IMR-90 (cell line): ENCODE measurements around the gene KRT71. TPM values are rescaled to one million over a fixed set of nuclear protein-coding genes. Genes with fewer than 3 reads are reported as not detected.

Experiments
- ATAC-seq: fragments of 200-7000 bp; cut with Tn5 transposase; 2 replicates; pipeline ENCODE4 v1.9.1; 2020; ENCODE audit warnings: low read depth, mild to moderate bottlenecking, moderate library complexity
- BruUV-seq: library from RNA; stranded (reverse); fragments of 400-500 nt; replicated peaks from 2 replicates; lab custom pipeline; 2021; lab: Mats Ljungman, UMichigan
- CTCF ChIA-PET: fragments of 300-600 bp; formaldehyde crosslinking; extraction: SDS; loops from one replicate; lab custom pipeline; 2021; ENCODE audit warnings: antibody characterized with exemption; lab: Yijun Ruan, JAX
- POLR2A ChIA-PET: fragments of 300-600 bp; sonication (Branson Sonifier 250); formaldehyde crosslinking; loops from one replicate; lab custom pipeline; 2022; ENCODE audit warnings: antibody characterized with exemption; ENCODE audit not compliant: unreplicated experiment; lab: Charles Lee
- DNase-seq: peaks from one replicate; pipeline ENCODE4 v3.0.0; 2013
- H2AFZ ChIP-seq: replicated peaks from 2 replicates; pipeline ENCODE3; 2013; ENCODE audit warnings: low read length, mild to moderate bottlenecking; ENCODE audit not compliant: poor library complexity
- H2AK5ac ChIP-seq: 2 replicates; pipeline ENCODE4 v1.6.1; 2013; ENCODE audit warnings: low read depth, low read length, inconsistent platforms
- H2AK9ac ChIP-seq: replicated peaks from 2 replicates; pipeline ENCODE3; 2013; ENCODE audit warnings: mild to moderate bottlenecking, low read depth, low read length, moderate library complexity; ENCODE audit not compliant: poor library complexity
- H2BK120ac ChIP-seq: 2 replicates; pipeline ENCODE4 v1.6.1; 2013; ENCODE audit warnings: low read depth, low read length, inconsistent platforms
- H2BK15ac ChIP-seq: 3 replicates; pipeline ENCODE4 v1.6.1; 2013; ENCODE audit warnings: low read depth, low read length, inconsistent platforms
- H2BK20ac ChIP-seq: 2 replicates; pipeline ENCODE4 v1.6.1; 2013; ENCODE audit warnings: low read depth, mild to moderate bottlenecking, inconsistent platforms, low read length, moderate library complexity
- H2BK5ac ChIP-seq: 2 replicates; pipeline ENCODE4 v1.6.1; 2013; ENCODE audit warnings: mild to moderate bottlenecking, low read depth, low read length, inconsistent platforms; ENCODE audit not compliant: poor library complexity, severe bottlenecking
- H3K14ac ChIP-seq: replicated peaks from 2 replicates; pipeline ENCODE4 v1.6.1; 2013; ENCODE audit warnings: low read depth, low read length, inconsistent platforms
- H3K18ac ChIP-seq: 2 replicates; pipeline ENCODE4 v1.6.1; 2013; ENCODE audit warnings: low read depth, low read length, control low read depth
- H3K23ac ChIP-seq: 2 replicates; pipeline ENCODE4 v1.6.1; 2013; ENCODE audit warnings: low read depth, low read length, inconsistent platforms
- H3K27ac ChIP-seq: 2 replicates; pipeline ENCODE4 v1.5.1; 2013; ENCODE audit warnings: mild to moderate bottlenecking, control low read depth, low read length; ENCODE audit not compliant: insufficient read depth
- H3K27me3 ChIP-seq: 2 replicates; pipeline ENCODE4 v1.6.1; 2013; ENCODE audit warnings: low read length; ENCODE audit not compliant: control insufficient read depth, insufficient read depth
- H3K36me3 ChIP-seq: 2 replicates; pipeline ENCODE4 v1.6.1; 2013; ENCODE audit warnings: low read length, mixed read lengths; ENCODE audit not compliant: control insufficient read depth, insufficient read depth
- H3K4ac ChIP-seq: 2 replicates; pipeline ENCODE4 v1.6.1; 2013; ENCODE audit warnings: low read depth, low read length, inconsistent platforms
- H3K4me1 ChIP-seq: 2 replicates; pipeline ENCODE4 v1.6.1; 2013; ENCODE audit warnings: low read length, mixed read lengths; ENCODE audit not compliant: control insufficient read depth, insufficient read depth
- H3K4me2 ChIP-seq: 2 replicates; pipeline ENCODE4 v1.6.1; 2013; ENCODE audit warnings: low read depth, mild to moderate bottlenecking, control low read depth, low read length, moderate library complexity
- H3K4me3 ChIP-seq: 2 replicates; pipeline ENCODE4 v1.5.1; 2013; ENCODE audit warnings: low read depth, mild to moderate bottlenecking, control low read depth, low read length, moderate library complexity; ENCODE audit not compliant: insufficient read depth
- H3K56ac ChIP-seq: 2 replicates; pipeline ENCODE4 v1.6.1; 2013; ENCODE audit warnings: low read length, inconsistent platforms; ENCODE audit not compliant: insufficient read depth; ENCODE audit errors: extremely low read depth
- H3K79me1 ChIP-seq, 2 experiments: 2 replicates each; pipeline ENCODE4 v1.6.1; 2013; ENCODE audit warnings: low read length in 2 of 2, inconsistent platforms in 1 of 2, low read depth in 1 of 2
- H3K9ac ChIP-seq: 2 replicates; pipeline ENCODE4 v1.6.1; 2013; ENCODE audit warnings: low read depth, low read length, control low read depth
- H3K9me1 ChIP-seq: 2 replicates; pipeline ENCODE4 v1.6.1; 2013; ENCODE audit warnings: low read length, inconsistent platforms; ENCODE audit not compliant: insufficient read depth
- H3K9me3 ChIP-seq: 2 replicates; pipeline ENCODE4 v1.6.1; 2013; ENCODE audit warnings: low read length; ENCODE audit not compliant: control insufficient read depth, insufficient read depth
- H4K20me1 ChIP-seq: 2 replicates; pipeline ENCODE4 v1.6.1; 2013; ENCODE audit warnings: low read length, inconsistent platforms; ENCODE audit not compliant: insufficient read depth
- H4K5ac ChIP-seq: 2 replicates; pipeline ENCODE4 v1.6.1; 2013; ENCODE audit warnings: mild to moderate bottlenecking, low read depth, low read length, control low read depth
- H4K8ac ChIP-seq, 2 experiments: 2 replicates each; pipeline ENCODE4 v1.6.1; 2013; ENCODE audit warnings: low read depth in 2 of 2, low read length in 2 of 2, control low read depth in 1 of 2, inconsistent platforms in 1 of 2
- H4K91ac ChIP-seq: 2 replicates; pipeline ENCODE4 v1.6.1; 2013; ENCODE audit warnings: low read depth, low read length, inconsistent platforms; ENCODE audit not compliant: insufficient read depth
- MAFK ChIP-seq: IDR thresholded peaks from 2 replicates; pipeline ENCODE4 v1.6.1; 2012; ENCODE audit warnings: low read depth, low read length, improper control_type of control experiment
- RCOR1 ChIP-seq: IDR thresholded peaks from 2 replicates; pipeline ENCODE4 v1.6.1; 2012; ENCODE audit warnings: mild to moderate bottlenecking, low read length, improper control_type of control experiment; ENCODE audit not compliant: insufficient replicate concordance
- WGBS, 2 experiments: methylation state at CpG; one replicate each; pipeline versions ENCODE4 v1.1.5 to v1.1.7; 2013; ENCODE audit warnings: missing lambda C conversion rate in 2 of 2; ENCODE audit not compliant: insufficient read length in 1 of 2; ENCODE audit errors: extremely low coverage in 2 of 2; 5-methylcytosine and 5-hydroxymethylcytosine counted together
- dilution Hi-C: fragments of 300-500 bp; cut with HindIII; formaldehyde crosslinking; loops from one replicate; pipeline ENCODE4 v1.14.3; 2018; ENCODE audit warnings: low sequenced_read_pairs; ENCODE audit not compliant: unreplicated experiment
- in situ Hi-C: fragments of 300-500 bp; cut with MboI; formaldehyde crosslinking; loops from 3 replicates; pipeline ENCODE4 v1.14.3; 2019; ENCODE audit warnings: low sequenced_read_pairs, inconsistent platforms, mixed read lengths
- intact Hi-C: fragments of 100-400 bp; cut with micrococcal nuclease; formaldehyde crosslinking; loops from 2 replicates; pipeline ENCODE4 v1.10.0; 2022
- polyA plus RNA-seq, 3 experiments: library from polyadenylated mRNA; depleted of rRNA; stranded (reverse); fragments of >200 nt; gene quantifications; 2 replicates each; pipeline ENCODE4 v1.2.3, GENCODE V29; 2012; ENCODE audit warnings: low replicate concordance in 1 of 3
- total RNA-seq: library from RNA; depleted of rRNA; stranded (reverse); fragments of >200 nt; gene quantifications from 2 replicates; pipeline ENCODE4 v1.2.3, GENCODE V29; 2012

Gene KRT71
- total and polyA plus RNA-seq, 2 of the 4 experiments (the other 2 are of a cell fraction): not detected

GRCh38 chr12:52559979-52560378, 7.0 kb upstream of the KRT71 start:
- Histone ChIP-seq H4K91ac (no peak overlapping the region), H3K79me1 (no peaks in the 10 kb centered on the region), H3K23ac (no peak overlapping the region), H3K9me1 (no peaks in the 10 kb centered on the region), H2BK20ac (no peak overlapping the region), H2AFZ (no peak overlapping the region), H4K8ac (no peak overlapping the region), H3K4me1 (no peaks in the 10 kb centered on the region), H3K9ac (no peak overlapping the region), H3K4me2 (no peak overlapping the region), H3K56ac (no peak overlapping the region), H4K20me1 (no peaks in the 10 kb centered on the region), H3K4me3 (no peak overlapping the region), H3K14ac (no peak overlapping the region), H2AK9ac (no peak overlapping the region), H2BK15ac (no peak overlapping the region), H3K36me3 (no peaks in the 10 kb centered on the region), H3K4ac (no peak overlapping the region), H3K9me3 (no peaks in the 10 kb centered on the region), H3K27ac (no peak overlapping the region), H2AK5ac (no peak overlapping the region), H2BK120ac (no peak overlapping the region), H2BK5ac (no peak overlapping the region), H4K5ac (no peak overlapping the region), H3K18ac (no peak overlapping the region), H3K27me3 (peaks cover 21% of the 10 kb centered on the region)
- ATAC-seq (no peak), DNase-seq (no peak)
- BruUV-seq: no TSS peak
- TF ChIP-seq MAFK: peak; percentile 50
- TF ChIP-seq RCOR1: no peak
- 33% methylated on average over 1 of the region's 4 CpGs; no CpG with 5 or more reads in 1 of the 2 experiments for WGBS, 2 experiments
- ChIA-PET CTCF (no interaction called here), POLR2A (no interaction called here)
- intact Hi-C loops: no loop called here
- in situ Hi-C loops: no loop called here
- dilution Hi-C loops: no loop called here
